GM21619 (cell line): ENCODE results near the gene SGCA.

Experiments used
- ATAC-seq: cut with Tn5 transposase; IDR thresholded peaks from one replicate; pipeline ENCODE4 v1.9.1; 2021; ENCODE audit not compliant: unreplicated experiment

Gene SGCA

DNA sequence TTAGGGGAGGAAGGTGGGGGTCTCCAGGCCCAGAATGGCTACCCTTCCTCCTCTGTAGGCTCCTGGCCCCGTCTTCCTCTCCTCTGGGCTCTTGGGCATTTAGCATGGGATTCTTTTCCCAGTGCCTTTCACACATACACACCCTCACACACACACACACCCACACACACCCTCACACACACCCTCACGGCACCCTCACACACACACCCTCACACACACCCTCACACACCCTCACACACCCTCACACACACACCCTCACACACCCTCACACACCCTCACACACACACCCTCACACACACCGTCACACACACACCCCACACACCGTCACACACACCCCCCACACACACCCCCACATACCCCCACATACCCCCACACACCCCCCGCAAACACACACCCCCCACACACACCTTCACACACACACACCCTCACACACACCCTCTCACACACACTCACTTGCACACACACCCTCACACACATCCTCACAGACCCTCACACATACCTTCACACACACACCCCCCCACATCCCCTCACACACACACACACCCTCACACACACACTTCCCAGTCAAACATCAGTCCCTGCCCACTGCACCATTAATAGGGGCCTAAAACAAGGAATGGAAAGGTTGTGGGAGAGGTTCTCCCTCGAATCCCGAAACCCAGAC is 845 bp downstream of the SGCA start:
- ATAC-seq: no peak

- no peak for ATAC-seq
Observed at GRCh38 chr17:50167371-50167770, 1.6 kb downstream of the SGCA start.

- ATAC-seq: no peak
Observed at GRCh38 chr17:50168319-50168718, 2.5 kb downstream of the SGCA start.

DNA sequence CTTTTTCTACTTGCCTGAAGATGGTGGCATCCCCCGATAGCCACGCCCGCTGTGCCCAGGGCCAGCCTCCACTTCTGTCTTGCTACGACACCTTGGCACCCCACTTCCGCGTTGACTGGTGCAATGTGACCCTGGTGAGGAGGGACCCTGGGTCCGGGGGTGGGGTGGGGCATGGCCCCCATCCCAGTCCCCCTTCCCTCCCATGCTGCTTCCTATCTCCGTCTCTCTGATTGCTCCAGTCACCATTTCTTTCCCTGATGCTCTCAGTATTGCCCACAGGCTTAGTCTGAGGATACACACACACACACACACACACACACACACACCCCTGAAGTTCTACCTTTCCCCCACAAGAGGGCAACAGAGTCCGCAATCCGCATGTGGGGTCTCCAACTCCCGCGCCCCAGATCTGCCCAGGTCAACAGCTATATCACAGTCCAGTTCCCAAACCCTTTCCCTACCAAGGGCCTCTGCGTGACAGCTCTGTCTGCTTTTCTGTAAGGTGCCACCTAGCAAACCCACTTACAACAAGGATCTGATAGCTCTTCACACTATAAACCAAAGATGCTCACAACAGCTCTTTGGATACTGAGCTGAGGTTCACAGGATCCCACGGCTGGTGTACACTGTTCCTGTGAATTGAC is 3.4 kb downstream of the SGCA start:
- ATAC-seq: no peak

DNA sequence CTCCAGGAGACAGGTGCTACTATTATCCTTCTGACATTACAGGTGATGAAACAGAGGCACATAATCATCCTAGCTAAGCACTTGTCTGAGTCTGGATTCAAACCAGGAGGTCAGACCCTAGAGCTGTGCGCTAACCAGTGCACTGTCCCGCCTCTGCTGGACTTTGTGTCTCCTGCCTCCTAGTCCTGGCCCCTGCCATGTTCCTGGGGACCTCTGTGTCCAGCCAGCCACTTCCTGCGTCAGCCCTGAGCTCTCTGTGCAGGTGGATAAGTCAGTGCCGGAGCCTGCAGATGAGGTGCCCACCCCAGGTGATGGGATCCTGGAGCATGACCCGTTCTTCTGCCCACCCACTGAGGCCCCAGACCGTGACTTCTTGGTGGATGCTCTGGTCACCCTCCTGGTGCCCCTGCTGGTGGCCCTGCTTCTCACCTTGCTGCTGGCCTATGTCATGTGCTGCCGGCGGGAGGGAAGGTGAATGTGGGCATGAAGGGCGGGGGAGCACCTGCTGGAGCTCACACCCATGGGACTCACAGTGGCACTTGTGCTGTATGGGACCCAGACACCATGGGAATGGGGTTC is 4.2 kb downstream of the SGCA start:
- no peak for ATAC-seq

- ATAC-seq: peak; percentile 66
Observed at GRCh38 chr17:50170662-50171370, 5.0 kb downstream of the SGCA start.

DNA sequence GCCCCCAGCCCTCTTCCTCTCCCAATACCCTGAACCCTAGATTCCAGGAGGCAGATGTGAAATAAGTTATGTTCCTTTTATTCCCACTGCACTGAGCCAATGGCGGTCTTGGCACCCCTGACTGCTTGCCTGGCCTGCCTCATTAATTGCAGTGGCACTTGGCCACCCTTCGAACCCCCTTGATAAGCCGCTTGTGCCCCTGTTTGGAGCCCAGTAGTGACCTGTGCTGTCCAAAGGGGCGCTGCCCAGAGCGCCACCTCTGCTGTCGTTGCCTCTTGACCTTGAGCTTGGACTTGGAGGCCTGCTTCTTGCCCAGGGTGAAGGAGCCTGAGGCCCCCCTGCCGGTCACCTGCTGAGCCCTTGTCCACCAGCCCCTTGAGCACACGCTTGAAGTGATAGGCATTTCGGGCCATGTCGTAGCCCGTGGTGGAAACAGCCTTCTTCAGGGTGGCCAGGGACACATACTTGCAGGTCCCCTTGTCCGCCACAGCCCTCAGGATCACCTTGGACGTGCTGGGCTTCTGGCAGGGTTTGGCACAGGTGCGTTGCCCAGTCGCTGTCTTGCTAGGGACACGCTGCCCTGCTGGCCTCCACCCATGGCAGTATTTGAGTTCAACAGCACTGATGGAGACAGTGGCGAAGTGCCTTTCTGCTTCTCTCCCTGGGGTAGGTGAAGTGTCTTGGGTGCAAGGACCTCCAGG is 5.7 kb downstream of the SGCA start:
- no peak for ATAC-seq

GRCh38 chr17:50172130-50172529 is 6.3 kb downstream of the SGCA start:
- ATAC-seq: no peak

- no peak for ATAC-seq
Observed at GRCh38 chr17:50172936-50173334, 7.1 kb downstream of the SGCA start.

DNA sequence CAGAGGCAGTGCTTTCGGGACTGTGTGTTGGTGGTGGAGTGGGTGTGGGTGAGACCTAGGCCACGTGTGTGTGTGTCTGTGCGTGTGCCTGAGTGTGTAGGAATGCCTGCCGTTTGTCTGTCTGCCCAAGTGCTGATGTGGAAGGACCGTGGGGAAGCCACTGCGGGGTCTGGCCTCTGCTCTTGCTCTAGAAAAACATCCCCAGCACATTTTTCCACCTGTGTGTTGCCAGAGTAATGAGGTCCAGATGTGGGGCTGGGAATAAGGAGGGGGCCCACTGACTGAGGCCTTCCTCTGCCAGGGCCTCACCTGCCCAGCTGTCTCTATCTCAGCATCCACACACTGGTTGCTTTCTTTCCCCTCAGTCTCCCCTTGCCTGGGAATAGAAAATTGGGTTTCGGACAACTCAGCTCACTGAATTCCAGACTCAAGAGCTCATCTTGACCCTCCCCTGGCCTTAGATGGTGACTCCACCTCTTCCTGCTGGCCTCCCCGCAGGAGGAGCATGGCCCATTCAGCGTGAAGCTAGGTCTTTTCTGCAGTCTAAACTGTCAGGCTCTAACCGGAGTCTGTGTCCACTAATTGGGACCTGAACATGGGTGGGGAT is 7.6 kb downstream of the SGCA start:
- ATAC-seq: no peak

GRCh38 chr17:50174444-50174843 is 8.6 kb downstream of the SGCA start:
- ATAC-seq: no peak

DNA sequence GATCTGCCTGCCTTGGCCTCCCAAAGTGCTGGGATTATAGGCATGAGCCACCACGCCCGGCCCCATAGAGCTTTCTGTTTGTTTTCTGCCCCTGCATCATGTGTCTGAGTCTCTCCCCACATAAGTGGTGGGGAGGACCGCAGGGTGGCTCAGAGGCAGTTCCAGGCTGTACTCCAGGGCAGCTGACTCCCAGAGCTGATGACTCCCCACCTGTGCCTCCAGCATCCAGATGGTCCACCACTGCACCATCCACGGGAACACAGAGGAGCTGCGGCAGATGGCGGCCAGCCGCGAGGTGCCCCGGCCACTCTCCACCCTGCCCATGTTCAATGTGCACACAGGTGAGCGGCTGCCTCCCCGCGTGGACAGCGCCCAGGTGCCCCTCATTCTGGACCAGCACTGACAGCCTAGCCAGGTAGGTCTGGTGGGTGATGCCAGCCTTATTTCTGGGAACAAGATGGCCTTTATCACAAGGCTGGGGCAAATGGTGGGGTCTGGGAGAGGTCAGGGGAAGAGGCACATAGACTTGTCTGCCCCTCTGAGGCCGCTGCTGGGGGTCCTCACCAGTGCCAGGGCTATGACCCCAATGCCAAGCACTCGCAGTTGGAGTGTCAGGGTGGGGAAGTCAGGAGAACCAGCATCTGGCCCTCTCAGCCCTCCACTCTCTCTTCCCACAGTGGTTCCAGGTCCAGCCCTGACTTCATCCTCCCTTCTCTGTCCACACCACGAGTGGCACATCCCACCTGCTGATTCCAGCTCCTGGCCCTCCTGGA is 9.4 kb downstream of the SGCA start:
- no peak for ATAC-seq

- ATAC-seq: no peak
Observed at GRCh38 chr17:50176559-50177357, 11.0 kb downstream of the SGCA start.

- ATAC-seq: no peak
Observed at GRCh38 chr17:50177476-50177875, 11.7 kb downstream of the SGCA start.

- ATAC-seq: peak; percentile 71
Observed at GRCh38 chr17:50177983-50178834, 12.4 kb downstream of the SGCA start.

DNA sequence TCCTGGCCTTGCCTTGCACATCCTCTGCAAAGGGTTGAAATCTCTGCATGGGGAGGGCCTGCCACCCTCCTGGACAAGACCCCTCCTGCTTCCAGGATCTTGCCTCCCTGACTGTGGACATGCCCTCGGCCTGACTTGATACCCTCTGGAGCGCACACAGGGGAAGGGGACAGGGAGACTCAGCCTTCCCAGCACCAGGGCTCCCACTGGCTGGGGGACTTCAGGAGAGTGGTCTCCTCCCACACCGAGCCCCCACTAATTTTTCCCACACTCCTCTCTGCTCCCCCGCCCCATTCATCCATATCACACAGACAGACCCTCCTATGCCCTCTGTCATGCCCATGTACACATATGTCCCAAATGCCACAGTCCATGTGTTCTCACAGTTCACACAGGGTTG is 14.3 kb downstream of the SGCA start:
- ATAC-seq: no peak

DNA sequence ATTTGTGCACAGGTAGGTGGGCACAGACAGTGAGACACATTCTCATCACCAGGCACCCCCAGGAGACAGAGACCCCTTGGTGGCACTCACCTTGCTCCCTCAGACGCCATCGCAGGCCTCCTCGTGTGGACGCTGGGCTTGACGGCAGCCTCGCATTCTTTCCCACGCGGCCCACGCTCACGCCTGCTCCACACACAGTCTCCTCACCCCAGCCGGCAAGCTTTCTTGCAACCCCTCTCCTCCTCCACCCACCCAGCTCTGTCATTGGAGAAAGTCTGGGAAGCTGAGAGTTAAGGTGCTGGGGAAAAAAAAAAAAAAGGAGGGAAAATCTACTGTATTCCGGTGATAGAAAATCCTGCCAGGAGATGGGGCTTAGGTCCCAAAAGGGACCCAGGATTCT is 14.8 kb downstream of the SGCA start:
- no peak for ATAC-seq

- ATAC-seq: no peak
Observed at GRCh38 chr17:50181144-50181543, 15.3 kb downstream of the SGCA start.
